Vagina (tissue), 2 donors: Measurements from ENCODE around the gene GRIPAP1.

Experiments used
- CTCF ChIP-seq, 3 experiments: fragments of 450-650 bp in 2 of 3; fragments of 200-600 bp in 1 of 3; sonication (generic) in 1 of 3; IDR thresholded peaks; one replicate each; pipeline ENCODE4 v1.5.1; 2017 to 2019; ENCODE audit warnings: antibody characterized with exemption in 3 of 3, mild to moderate bottlenecking in 2 of 3, moderate library complexity in 2 of 3
- POLR2A ChIP-seq, 2 donors: fragments of 450-650 bp; IDR thresholded peaks; one replicate each; pipeline ENCODE4 v1.6.1; 2017; ENCODE audit warnings: antibody characterized with exemption in 2 of 2, mild to moderate bottlenecking in 2 of 2, moderate library complexity in 2 of 2

GRCh38 chrX:48956728-48957414 is 45.2 kb downstream of the GRIPAP1 start:
- no peak for TF ChIP-seq CTCF (IDR thresholded peaks at IDR 0.05)
- TF ChIP-seq POLR2A (IDR thresholded peaks at IDR 0.05): no peak
